ENCODE results near the gene VTI1B. TPM values are rescaled to one million over a fixed set of nuclear protein-coding genes. Genes with fewer than 3 reads are reported as not detected.

The VTI1B gene
- total and polyA plus RNA-seq, 2 of the 4 experiments (the other 2 are of a cell fraction): 61.8 to 90.2 TPM

DNA sequence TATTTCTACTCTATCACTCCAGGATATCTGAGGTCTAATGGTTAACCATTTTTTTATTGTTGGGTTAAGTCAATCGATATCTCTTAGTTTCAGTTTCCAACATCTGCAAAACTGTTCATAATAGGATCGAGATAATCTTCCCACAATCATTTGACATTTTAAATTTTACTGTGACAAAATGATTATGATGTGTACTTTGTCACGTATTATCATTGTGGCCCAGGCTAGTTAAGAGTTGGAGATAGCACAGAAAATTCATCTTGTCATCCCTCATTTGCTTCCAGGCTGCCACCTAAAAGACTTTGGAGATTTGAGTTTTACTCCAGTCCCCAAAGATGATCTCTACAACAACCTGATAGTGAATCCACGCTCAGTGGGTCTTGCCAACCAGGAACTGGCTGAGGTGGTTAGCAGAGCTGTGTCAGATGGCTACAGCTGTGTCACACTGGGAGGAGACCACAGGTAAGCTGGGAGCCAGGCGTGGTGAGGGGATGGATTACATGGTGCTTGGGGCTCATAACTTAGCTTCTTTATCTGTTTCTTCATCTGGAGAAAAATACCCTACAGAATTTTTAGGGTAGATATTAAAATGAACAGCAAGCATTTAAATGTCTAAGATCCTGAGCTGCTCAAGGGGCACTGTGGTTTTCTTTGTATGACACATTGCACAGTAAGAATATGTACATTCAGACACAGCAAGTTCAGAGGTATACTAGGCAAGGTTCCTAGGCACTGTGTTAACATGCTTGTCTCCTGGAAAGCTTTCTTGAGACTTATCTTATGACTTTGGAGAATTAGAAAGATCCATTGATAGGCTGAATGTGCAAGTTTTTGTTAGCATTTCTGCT is 32.3 kb downstream of the VTI1B start:
- ChIA-PET POLR2A (ENCODE audit: unreplicated experiment) (no interaction called here), CTCF (no interaction called here)
- TF ChIP-seq CHD1 (IDR thresholded peaks at IDR 0.05; ENCODE audit: low read depth, low read length) (no peak), RCOR1 (IDR thresholded peaks at IDR 0.05; ENCODE audit: insufficient replicate concordance, low read length) (no peak), POLR2A (IDR thresholded peaks at IDR 0.05; ENCODE audit: low read depth, low read length) (no peak), BHLHE40 (IDR thresholded peaks at IDR 0.05; ENCODE audit: low read depth, low read length) (no peak), RFX5 (IDR thresholded peaks at IDR 0.05; ENCODE audit: low read depth, low read length) (no peak), CEBPB (IDR thresholded peaks at IDR 0.05; ENCODE audit: low read depth, low read length) (no peak), NFE2L2 (IDR thresholded peaks at IDR 0.05; ENCODE audit: low read depth, low read length) (no peak), MXI1 (IDR thresholded peaks at IDR 0.05; ENCODE audit: borderline replicate concordance, low read depth, low read length) (no peak), MAZ (IDR thresholded peaks at IDR 0.05; ENCODE audit: borderline replicate concordance, low read depth, low read length) (no peak), FOS (IDR thresholded peaks at IDR 0.05; ENCODE audit: low read depth, low read length) (no peak), MAFK (IDR thresholded peaks at IDR 0.05; ENCODE audit: low read depth, low read length) (no peak), RAD21 (IDR thresholded peaks at IDR 0.05; ENCODE audit: low read length) (no peak)
- TF ChIP-seq, protein P1, sequence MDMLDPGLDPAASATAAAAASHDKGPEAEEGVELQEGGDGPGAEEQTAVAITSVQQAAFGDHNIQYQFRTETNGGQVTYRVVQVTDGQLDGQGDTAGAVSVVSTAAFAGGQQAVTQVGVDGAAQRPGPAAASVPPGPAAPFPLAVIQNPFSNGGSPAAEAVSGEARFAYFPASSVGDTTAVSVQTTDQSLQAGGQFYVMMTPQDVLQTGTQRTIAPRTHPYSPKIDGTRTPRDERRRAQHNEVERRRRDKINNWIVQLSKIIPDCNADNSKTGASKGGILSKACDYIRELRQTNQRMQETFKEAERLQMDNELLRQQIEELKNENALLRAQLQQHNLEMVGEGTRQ (IDR thresholded peaks at IDR 0.05; ENCODE audit: low read depth, low read length): no peak
- TF ChIP-seq, protein P2, sequence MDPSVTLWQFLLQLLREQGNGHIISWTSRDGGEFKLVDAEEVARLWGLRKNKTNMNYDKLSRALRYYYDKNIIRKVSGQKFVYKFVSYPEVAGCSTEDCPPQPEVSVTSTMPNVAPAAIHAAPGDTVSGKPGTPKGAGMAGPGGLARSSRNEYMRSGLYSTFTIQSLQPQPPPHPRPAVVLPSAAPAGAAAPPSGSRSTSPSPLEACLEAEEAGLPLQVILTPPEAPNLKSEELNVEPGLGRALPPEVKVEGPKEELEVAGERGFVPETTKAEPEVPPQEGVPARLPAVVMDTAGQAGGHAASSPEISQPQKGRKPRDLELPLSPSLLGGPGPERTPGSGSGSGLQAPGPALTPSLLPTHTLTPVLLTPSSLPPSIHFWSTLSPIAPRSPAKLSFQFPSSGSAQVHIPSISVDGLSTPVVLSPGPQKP (IDR thresholded peaks at IDR 0.05; ENCODE audit: borderline replicate concordance, low read depth, low read length): no peak
- TF ChIP-seq, protein P3, sequence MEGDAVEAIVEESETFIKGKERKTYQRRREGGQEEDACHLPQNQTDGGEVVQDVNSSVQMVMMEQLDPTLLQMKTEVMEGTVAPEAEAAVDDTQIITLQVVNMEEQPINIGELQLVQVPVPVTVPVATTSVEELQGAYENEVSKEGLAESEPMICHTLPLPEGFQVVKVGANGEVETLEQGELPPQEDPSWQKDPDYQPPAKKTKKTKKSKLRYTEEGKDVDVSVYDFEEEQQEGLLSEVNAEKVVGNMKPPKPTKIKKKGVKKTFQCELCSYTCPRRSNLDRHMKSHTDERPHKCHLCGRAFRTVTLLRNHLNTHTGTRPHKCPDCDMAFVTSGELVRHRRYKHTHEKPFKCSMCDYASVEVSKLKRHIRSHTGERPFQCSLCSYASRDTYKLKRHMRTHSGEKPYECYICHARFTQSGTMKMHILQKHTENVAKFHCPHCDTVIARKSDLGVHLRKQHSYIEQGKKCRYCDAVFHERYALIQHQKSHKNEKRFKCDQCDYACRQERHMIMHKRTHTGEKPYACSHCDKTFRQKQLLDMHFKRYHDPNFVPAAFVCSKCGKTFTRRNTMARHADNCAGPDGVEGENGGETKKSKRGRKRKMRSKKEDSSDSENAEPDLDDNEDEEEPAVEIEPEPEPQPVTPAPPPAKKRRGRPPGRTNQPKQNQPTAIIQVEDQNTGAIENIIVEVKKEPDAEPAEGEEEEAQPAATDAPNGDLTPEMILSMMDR (conservative IDR thresholded peaks at IDR 0.05; ENCODE audit: low read depth, low read length): no peak

More for the DNA sequence above, 32.3 kb downstream of the VTI1B start:
- Histone ChIP-seq H3K27me3 (ENCODE audit: control insufficient read depth, insufficient read depth, low read length) (no peaks in the 10 kb centered on the region), H3K36me3 (ENCODE audit: control insufficient read depth, insufficient read depth, low read length) (peaks cover 6% of the 10 kb centered on the region; the same call in 1 of the 2 replicates), H2AFZ (replicated peaks; ENCODE audit: low read length, poor library complexity) (no peak overlapping the region), H2BK5ac (ENCODE audit: low read depth, low read length, poor library complexity, severe bottlenecking) (no peak overlapping the region), H3K4me1 (ENCODE audit: control insufficient read depth, insufficient read depth, low read length) (no peaks in the 10 kb centered on the region), H3K79me1 (ENCODE audit: low read depth in 1 of 2, low read length in 2 of 2) (no peaks in the 10 kb centered on the region), H3K9ac (ENCODE audit: low read depth, low read length) (no peak overlapping the region), H4K5ac (ENCODE audit: low read depth, low read length) (no peak overlapping the region), H3K4me2 (ENCODE audit: low read depth, low read length) (no peak overlapping the region), H4K91ac (ENCODE audit: insufficient read depth, low read depth, low read length) (no peak overlapping the region), H3K9me3 (ENCODE audit: control insufficient read depth, insufficient read depth, low read length) (no peaks in the 10 kb centered on the region), H4K8ac (ENCODE audit: low read depth in 2 of 2, low read length in 2 of 2) (no peak overlapping the region), H2BK15ac (ENCODE audit: low read depth, low read length) (no peak overlapping the region), H3K18ac (ENCODE audit: low read depth, low read length) (no peak overlapping the region), H2BK120ac (ENCODE audit: low read depth, low read length) (no peak overlapping the region), H2BK20ac (ENCODE audit: low read depth, low read length) (no peak overlapping the region), H3K56ac (ENCODE audit: extremely low read depth, insufficient read depth, low read length) (no peak overlapping the region), H2AK5ac (ENCODE audit: low read depth, low read length) (no peak overlapping the region), H2AK9ac (replicated peaks; ENCODE audit: low read depth, low read length, poor library complexity) (no peak overlapping the region), H3K4ac (ENCODE audit: low read depth, low read length) (no peak overlapping the region), H3K9me1 (ENCODE audit: insufficient read depth, low read length) (peaks cover 3% of the 10 kb centered on the region; the same call in 1 of the 2 replicates), H3K27ac (ENCODE audit: insufficient read depth, low read length) (no peak overlapping the region), H3K4me3 (ENCODE audit: insufficient read depth, low read depth, low read length) (no peak overlapping the region), H4K20me1 (ENCODE audit: insufficient read depth, low read length) (no peaks in the 10 kb centered on the region), H3K23ac (ENCODE audit: low read depth, low read length) (no peak overlapping the region), H3K14ac (replicated peaks; ENCODE audit: low read depth, low read length) (no peak overlapping the region)
- WGBS, 2 experiments (ENCODE audit: extremely low coverage in 2 of 2, insufficient read length in 1 of 2): no CpG with 5 or more reads among the region's 5 CpGs
- in situ Hi-C loops (cut with MboI; ENCODE audit: low sequenced_read_pairs) (no loop called here), dilution Hi-C loops (cut with HindIII; ENCODE audit: low sequenced_read_pairs, unreplicated experiment) (no loop called here), intact Hi-C loops (cut with micrococcal nuclease) (no loop called here)
- no peak for DNase-seq
- ATAC-seq (ENCODE audit: low read depth): no peak
- no TSS peak for BruUV-seq (replicated peaks)

Data from IMR-90 (cell line).